ENCODE data around the gene EYA2.
"Not testable (repeated sequence)": the region's sequence is repeated elsewhere in the genome, so short reads cannot be mapped to it uniquely, and the experiment has no call there.

Gene EYA2

DNA sequence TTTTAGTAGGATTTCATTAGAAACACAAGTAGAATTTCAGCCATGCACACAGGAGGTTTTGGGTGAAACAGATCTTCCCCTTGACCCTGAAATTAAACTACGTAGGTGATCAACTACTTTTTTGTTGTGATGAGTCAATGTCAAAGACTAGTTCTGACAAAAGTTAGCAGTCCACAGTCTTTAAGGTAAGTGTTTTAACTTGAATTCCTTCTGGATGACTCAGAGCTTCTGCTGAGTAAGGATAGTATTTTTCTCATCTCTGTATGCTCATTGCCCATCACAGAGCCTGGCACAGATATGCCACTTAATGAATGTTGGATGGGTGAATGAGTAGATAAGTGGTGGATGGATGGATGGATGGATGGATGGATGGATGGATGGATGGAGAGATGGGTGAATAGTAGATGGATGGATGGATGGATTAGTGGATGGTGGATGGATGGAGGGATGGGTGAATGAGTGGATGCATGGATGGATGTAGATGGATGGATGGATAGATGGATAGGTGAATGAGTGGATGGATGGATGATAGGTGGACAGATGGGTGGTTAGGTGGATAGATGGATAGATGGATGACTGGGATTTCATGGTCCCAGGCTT is 296.5 kb downstream of the EYA2 start:
- DNase-seq, result no peak

DNA sequence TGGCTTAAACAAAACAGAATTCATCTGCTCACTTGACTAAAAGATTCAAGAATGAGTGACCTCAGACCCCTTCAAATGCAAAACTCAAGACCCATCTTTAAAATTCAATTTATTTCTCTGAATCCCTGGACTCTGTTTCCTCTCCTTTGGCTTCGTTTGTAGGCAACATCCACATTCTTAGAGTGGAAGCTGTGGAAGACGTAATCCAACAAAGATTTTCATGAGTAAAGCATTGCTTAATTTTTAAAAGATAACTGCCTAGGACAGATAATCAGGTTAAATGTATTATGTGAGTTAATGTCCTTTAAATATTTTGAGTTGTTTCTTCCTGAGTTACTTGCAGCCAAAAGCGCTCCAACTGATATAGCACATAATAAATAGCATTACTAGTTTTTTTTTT is 297.3 kb downstream of the EYA2 start:
- no peak for DNase-seq

GRCh38 chr20:47195573-47195972 is 300.9 kb downstream of the EYA2 start:
- DNase-seq, result no peak

- DNase-seq, result no peak
These were observed 301.7 kb downstream of the EYA2 start for GRCh38 chr20:47196091-47197081.

- DNase-seq, result no peak
These were observed 303.6 kb downstream of the EYA2 start for GRCh38 chr20:47198254-47198671.

- DNase-seq, result no peak
These were observed 304.4 kb downstream of the EYA2 start for GRCh38 chr20:47198996-47199552.

- no peak for DNase-seq
These were observed 306.6 kb downstream of the EYA2 start for GRCh38 chr20:47201074-47201730.

DNA sequence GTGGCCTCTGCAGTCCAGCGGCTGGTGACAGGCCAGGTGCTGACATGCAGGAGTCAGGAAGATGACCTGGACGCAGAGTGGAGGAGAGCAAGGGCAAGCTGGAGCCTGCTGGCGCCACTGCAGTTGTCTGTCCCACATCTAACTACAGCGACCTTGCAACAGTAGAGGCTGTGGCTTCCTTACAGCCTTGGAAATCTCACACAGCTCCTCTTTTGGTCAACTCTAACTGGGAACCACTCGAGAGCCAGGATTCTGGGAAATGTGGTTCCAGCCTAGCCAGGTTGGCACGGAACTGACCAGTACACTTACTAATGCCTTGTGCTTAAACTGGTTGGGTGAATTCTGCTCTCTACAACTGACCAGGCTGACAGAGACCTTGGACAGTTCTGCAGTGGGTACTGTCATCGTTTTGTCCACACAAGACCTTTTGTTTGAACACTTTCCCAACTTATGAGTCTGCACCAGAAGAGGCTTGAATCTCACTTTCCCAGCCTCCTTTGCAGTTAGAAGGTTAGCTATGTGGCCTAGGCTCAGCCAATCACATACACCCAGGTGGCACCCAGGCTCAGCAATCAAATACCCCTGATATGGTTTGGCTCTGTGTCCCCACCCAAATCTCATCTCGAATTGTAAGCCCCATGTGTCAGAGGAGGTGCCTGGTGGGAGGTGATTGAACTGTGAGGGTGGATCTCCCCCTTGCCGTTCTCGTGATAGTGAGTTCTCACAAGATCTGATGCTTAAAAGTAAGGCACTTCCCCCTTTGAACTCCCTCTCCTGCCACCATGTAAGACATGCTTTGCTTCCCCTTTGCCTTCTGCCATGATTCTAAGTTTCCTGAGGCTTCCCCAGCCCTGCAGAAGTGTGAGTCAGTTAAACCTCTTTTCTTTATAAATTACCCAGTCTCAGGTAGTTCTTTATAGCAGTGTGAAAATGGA is 308.4 kb downstream of the EYA2 start:
- no peak for DNase-seq

DNA sequence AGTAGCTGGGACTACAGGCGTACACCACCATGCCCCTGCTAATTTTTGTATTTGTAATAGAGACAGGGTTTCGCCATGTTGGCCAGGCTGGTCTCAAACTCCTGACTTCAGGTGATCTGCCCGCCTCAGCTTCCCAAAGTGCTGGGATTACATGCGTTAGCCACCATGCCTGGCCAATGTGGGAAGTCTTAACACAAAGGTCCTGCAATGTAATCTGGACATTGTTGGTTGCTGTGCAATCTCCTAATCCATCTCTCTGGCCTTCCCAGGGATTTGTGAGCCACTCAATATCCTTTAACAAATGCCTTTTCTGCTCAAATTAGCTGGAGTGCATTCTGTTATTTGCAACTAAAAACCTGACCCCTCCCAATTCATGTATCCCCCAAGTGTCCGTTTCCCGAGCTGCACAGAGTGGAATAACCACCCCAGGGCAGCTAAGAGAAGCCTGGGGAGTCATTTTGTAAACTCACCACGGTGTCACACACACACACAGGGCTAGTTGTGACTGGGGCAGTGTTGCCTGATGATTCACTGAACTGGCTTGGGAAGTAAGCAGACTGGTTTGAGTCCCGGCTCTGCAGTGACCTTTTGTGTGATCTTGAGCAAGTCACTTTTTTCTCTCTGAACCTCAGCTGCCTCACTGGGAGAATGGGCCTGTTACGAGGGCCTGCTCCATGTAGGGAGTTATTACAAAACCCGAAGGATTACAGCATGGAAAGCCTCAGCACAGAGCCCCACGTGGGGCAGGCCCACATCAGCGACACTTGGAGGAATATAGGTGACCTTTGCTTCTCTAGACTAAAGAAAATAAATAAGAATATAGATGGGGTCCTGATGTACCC is 309.6 kb downstream of the EYA2 start:
- no peak for DNase-seq

DNA sequence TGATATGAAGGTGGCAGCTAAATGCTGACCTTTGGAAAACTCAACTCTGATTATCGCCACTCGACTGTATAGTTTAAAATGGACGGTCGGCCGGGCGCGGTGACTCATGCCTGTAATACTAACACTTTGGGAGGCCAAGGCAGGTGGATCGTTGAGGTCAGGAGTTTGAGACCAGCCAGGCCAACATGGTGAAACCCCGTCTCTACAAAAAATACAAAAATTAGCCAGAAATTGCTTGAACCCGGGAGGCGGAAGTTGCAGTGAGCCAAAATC is 310.1 kb downstream of the EYA2 start:
- DNase-seq, result not testable (repeated sequence)

DNA sequence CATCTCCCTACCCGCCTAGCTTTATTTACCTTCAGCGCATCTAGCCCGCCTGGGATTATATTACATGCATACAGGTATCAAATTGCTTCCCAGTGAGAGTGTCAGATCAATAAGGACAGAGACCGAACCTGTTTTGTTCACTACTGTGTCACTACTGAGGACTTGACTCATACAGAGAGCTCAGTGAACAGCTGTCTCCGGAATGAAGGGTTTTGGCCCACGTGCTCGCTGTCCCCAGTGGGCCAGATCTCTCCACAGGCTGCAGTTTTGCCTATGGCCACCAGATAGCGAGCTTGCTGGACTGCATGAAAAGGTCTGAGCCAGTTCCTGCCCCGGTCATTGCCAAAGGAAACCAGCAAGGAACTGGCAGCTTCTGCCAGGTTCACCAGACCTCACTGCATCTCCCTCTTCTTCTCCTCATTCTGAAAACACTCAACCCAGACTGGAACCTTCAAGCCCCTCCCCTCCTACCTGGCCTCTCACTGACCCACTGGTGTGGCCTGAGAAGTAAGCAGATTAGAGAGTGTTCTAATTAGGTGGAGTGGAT is 311.0 kb downstream of the EYA2 start:
- no peak for DNase-seq

DNA sequence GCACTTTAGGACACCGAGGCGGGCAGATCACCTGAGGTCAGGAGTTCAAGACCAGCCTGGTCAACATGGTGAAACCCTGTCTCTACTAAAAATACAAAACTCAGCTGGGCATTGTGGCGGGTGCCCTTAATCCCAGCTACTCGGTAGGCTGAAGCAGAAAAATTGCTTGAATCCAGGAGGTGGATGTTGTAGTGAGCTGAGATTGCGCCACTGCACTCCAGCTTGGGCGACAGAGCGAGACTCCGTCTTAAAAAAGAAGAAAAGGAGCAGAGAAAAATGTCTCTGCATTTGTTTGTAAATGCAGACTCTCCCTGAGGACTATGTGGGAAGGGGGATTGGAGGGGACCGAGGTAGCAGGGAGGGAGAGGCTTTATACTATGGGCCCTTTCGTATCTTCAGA is 311.9 kb downstream of the EYA2 start:
- not testable (repeated sequence) for DNase-seq

- DNase-seq, result no peak
These were observed 312.5 kb downstream of the EYA2 start for GRCh38 chr20:47206962-47207641.

- no peak for DNase-seq
These were observed 314.0 kb downstream of the EYA2 start for GRCh38 chr20:47208534-47209174.

- no peak for DNase-seq
These were observed 315.3 kb downstream of the EYA2 start for GRCh38 chr20:47209982-47210381.

DNA sequence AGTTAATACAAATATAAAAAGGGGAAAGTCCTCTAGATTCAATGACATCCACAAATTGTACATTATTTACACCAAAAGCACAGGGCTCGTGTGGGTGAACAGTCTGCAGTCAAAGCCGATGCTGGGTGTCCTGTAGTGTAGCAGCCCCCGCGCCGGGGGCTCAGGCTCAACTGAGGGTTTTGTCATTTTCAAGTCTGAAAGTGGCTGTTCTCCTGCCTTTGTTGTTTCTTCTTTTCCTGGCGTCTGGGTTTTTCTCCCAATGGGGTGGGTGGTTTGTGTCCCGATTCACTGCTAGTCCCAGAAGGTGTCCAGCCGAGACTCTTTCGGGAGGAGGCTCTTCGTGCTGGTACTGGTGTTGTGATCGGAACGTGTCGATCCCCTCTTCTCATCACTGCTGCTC is 315.8 kb downstream of the EYA2 start:
- DNase-seq, result no peak

- DNase-seq, result no peak
These were observed 316.4 kb downstream of the EYA2 start for GRCh38 chr20:47211036-47211435.

DNA sequence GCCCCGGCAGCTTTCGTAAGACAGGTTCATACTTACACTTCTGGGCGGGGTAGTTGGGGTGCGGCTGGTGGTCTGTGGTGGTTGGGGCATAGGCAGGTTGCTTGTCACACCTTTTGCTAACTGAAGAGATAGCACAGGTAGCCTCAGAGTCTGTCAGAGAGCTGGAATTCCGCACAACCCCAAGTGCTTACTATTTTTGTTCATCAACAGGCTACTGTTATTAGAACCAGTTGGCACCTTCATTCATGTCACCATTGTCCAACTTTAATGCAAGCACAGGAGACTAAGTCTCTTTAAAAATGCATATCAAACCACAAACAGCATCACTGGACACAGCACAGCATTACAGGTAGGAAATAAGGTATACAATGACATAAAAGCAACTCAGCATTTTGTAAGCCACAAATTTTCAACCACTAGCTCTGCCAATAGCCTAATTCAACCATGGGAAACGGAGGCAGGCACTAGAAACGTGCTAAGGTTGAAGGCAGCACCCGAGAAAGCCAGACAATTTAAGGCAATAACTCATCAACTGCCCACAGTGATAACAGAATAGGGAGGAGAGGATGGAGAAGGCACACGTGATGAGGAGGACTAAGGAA is 318.1 kb downstream of the EYA2 start:
- DNase-seq, result no peak

DNA sequence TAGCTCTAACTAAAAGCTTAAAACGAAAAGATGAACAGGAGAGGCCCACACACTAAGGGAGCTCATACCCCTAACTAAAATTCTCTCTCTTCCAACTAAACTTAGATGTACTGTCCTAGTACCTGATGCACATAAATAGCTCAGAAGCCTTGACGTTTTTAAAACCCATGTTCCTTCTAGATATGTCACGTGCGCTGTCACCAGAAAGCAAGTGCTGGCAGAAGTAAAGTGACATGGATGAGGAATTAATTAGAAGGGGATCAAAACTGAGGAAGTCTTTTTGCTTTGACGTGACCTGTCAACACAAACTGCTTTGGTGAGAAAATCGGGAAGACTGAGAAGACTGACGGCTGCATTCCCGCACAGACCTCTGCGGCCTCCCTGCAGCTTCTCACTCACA is 319.3 kb downstream of the EYA2 start:
- no peak for DNase-seq

Data from NCI-H1417 treated with DMSO at 0.1 percent for 48 hours (cell line).